ENCODE measurements around the gene FBXL7. TPM values are rescaled to one million over a fixed set of nuclear protein-coding genes. Genes with fewer than 3 reads are reported as not detected.

Gene FBXL7
- total RNA-seq (10 to 100 TPM in 4 of 7 donors, 1 to 10 TPM in 3; 5.5 to 12.9 (median 10.3) TPM), polyA plus RNA-seq (1 to 10 TPM; 1.1 to 2.6 (median 1.4) TPM)
- long read RNA-seq, donor 1, transcript FBXL7-201 (2 exons, 3,960 nt) = major isoform, 12 of 12 reads
- long read RNA-seq, donor 1, partial matches to known transcripts = 0 of 12 reads
- long read RNA-seq, donor 1, other reads (novel, unspliced or antisense) = 0 of 12 reads
- long read RNA-seq, donor 2, partial matches to known transcripts = 0 of 3 reads
- long read RNA-seq, donor 2, other reads (novel, unspliced or antisense) = 0 of 3 reads

GRCh38 chr5:15499528-15500324 is at the start of gene FBXL7:
TSS of gene FBXL7 (plus strand) at chr5:15500180.
- H3K27me3 ChIP-seq (replicated peaks in 1 of 7) = peaks cover 0 to 45% (median 6%) of the 10 kb centered on the region in 7 donors
- H3K4me3 ChIP-seq = peak within 1 kb of the TSS; percentile 38 to 76 (median 50)
- TF ChIP-seq CTCF (IDR thresholded peaks at IDR 0.05 in 8 of 11, conservative IDR thresholded peaks at IDR 0.05 in 3 of 11) (peak in 5 of 11 experiments; percentile 7 to 36 (median 14)), POLR2A (IDR thresholded peaks at IDR 0.05) (peak in 1 of 3 donors; percentile 24), POLR2AphosphoS5 (IDR thresholded peaks at IDR 0.05) (peak; percentile 57 to 81 (median 79))
- peak; percentile 85 for DNase-seq
- intact Hi-C loops (cut with DNase I; ENCODE audit: low total_unique reads) = no loop called here
- peak within 1 kb of the TSS in 7 of 8 donors; percentile 52 to 82 (median 73) for H3K27ac ChIP-seq
- peaks cover 0 to 22% (median 5%) of the 10 kb centered on the region in 6 donors for H3K4me1 ChIP-seq
- no peaks in the 10 kb centered on the region for H3K36me3 ChIP-seq
- WGBS, 5 donors = 1 to 8% (median 2%) methylated on average over 25 to 60 of the region's 60 CpGs
- peaks cover 0 to 3% (median 0%) of the 10 kb centered on the region in 8 donors for H3K9me3 ChIP-seq

- H3K4me3 ChIP-seq = no peak overlapping the region
- intact Hi-C loops (cut with DNase I; ENCODE audit: low total_unique reads) = no loop called here
- H3K27ac ChIP-seq = no peak overlapping the region
- H3K9me3 ChIP-seq = peaks cover 0 to 19% (median under 1%) of the 10 kb centered on the region in 8 donors
- H3K36me3 ChIP-seq = no peaks in the 10 kb centered on the region
- DNase-seq = no peak
- TF ChIP-seq POLR2A (IDR thresholded peaks at IDR 0.05) (no peak), CTCF (IDR thresholded peaks at IDR 0.05 in 8 of 11, conservative IDR thresholded peaks at IDR 0.05 in 3 of 11) (no peak), POLR2AphosphoS5 (IDR thresholded peaks at IDR 0.05) (no peak)
- 89 to 95% (median 94%) methylated on average over 11 of the region's 11 CpGs for WGBS, 5 donors
- no peaks in the 10 kb centered on the region for H3K27me3 ChIP-seq (replicated peaks in 1 of 7)
- no peaks in the 10 kb centered on the region for H3K4me1 ChIP-seq
Observed at GRCh38 chr5:15450473-15450872, 49.5 kb upstream of the FBXL7 start.

GRCh38 chr5:15450949-15451348 is 49.0 kb upstream of the FBXL7 start:
- no peak overlapping the region for H3K4me3 ChIP-seq
- no peak for TF ChIP-seq POLR2A (IDR thresholded peaks at IDR 0.05)
- TF ChIP-seq POLR2AphosphoS5 (IDR thresholded peaks at IDR 0.05) = no peak
- TF ChIP-seq CTCF (IDR thresholded peaks at IDR 0.05 in 8 of 11, conservative IDR thresholded peaks at IDR 0.05 in 3 of 11) = no peak
- no peaks in the 10 kb centered on the region for H3K4me1 ChIP-seq
- H3K9me3 ChIP-seq = peaks cover 0 to 24% (median 2%) of the 10 kb centered on the region in 8 donors
- no peaks in the 10 kb centered on the region for H3K36me3 ChIP-seq
- intact Hi-C loops (cut with DNase I; ENCODE audit: low total_unique reads) = no loop called here
- DNase-seq = no peak
- no peak overlapping the region for H3K27ac ChIP-seq
- H3K27me3 ChIP-seq (replicated peaks in 1 of 7) = no peaks in the 10 kb centered on the region
- 96 to 100% (median 99%) methylated on average over 4 of the region's 4 CpGs for WGBS, 5 donors

GRCh38 chr5:15452030-15452429 is 48.0 kb upstream of the FBXL7 start:
- H3K27me3 ChIP-seq (replicated peaks in 1 of 7) = no peaks in the 10 kb centered on the region
- H3K36me3 ChIP-seq = no peaks in the 10 kb centered on the region
- no peak overlapping the region for H3K4me3 ChIP-seq
- DNase-seq = no peak
- TF ChIP-seq POLR2AphosphoS5 (IDR thresholded peaks at IDR 0.05) = no peak
- TF ChIP-seq CTCF (IDR thresholded peaks at IDR 0.05 in 8 of 11, conservative IDR thresholded peaks at IDR 0.05 in 3 of 11) = no peak
- no peak for TF ChIP-seq POLR2A (IDR thresholded peaks at IDR 0.05)
- 42 to 68% (median 47%) methylated on average over 1 of the region's 1 CpG for WGBS, 5 donors
- intact Hi-C loops (cut with DNase I; ENCODE audit: low total_unique reads) = no loop called here
- H3K27ac ChIP-seq = no peak overlapping the region
- H3K4me1 ChIP-seq = no peaks in the 10 kb centered on the region
- peaks cover 0 to 33% (median 7%) of the 10 kb centered on the region in 8 donors for H3K9me3 ChIP-seq

Data from spleen (tissue), 13 donors.